ENCODE data around the gene SEPTIN10. TPM values are rescaled to one million over a fixed set of nuclear protein-coding genes. Genes with fewer than 3 reads are reported as not detected.

SEPTIN10 gene
- total RNA-seq, 1 experiment from 2014 or later = 92.5 TPM

DNA sequence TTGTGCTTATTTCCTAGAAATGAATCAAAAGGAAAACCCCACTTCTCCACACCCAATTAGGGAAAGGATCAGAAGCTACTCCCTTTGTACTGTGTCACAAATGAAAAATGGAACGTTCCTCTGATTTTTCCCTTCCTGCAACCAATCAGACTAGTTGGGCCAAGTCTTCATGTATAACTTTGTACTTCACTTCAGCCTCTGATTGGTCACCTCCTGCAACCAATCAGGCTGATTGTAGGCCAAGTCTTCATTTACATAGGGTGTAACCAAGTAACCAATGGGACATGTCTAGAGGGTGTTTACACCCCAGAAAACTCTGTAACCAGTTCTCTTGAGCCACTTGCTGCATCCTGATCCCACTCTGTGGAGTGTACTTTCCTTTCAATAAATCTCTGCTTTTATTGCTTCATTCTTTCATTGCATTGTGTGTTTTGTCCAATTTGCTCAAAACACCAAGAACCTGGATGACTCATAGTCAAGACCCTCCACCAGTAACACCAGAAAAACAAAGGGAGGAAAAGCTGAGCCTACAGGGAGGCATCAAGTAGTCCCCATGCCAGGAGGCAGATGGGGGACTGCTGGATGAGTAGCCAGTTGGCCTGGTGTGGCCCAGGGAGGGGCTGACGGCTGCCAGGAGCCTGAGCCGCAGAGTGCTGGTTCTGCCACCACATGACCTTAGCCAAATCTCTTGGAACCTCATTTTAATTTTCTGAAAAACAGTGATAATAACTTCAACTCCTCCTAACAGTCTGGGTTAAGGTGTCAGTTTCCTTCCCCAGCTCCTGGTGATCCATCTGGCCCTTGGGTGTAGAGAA, 46.5 kb upstream of the SEPTIN10 start:
- no peak overlapping the region for H3K23ac ChIP-seq (ENCODE audit: insufficient read length, low read depth, low read length)
- H3K4me2 ChIP-seq (ENCODE audit: insufficient read depth, insufficient read length, low read length) = no peak overlapping the region
- H2BK20ac ChIP-seq (ENCODE audit: low read depth, low read length, poor library complexity, severe bottlenecking) = no peak overlapping the region
- H3K23me2 ChIP-seq (ENCODE audit: insufficient read length, low read depth, low read length, poor library complexity, severe bottlenecking) = no peaks in the 10 kb centered on the region
- Mint-ChIP-seq H3K27ac (no peak overlapping the region), H3K36me3 (ENCODE audit: insufficient read depth in 1 of 3, low read depth in 3 of 3) (no peaks in the 10 kb centered on the region), H3K27me3 (ENCODE audit: low read depth) (peaks cover 2% of the 10 kb centered on the region; the same call in 1 of the 2 replicates), H3K4me3 (no peak overlapping the region), H3K4me1 (peaks cover 13 to 23% of the 10 kb centered on the region in 2 experiments), H3K9me3 (no peaks in the 10 kb centered on the region; a peak in 1 of 5 replicates)
- H4K20me1 ChIP-seq (ENCODE audit: control insufficient read depth, insufficient read depth, insufficient read length) = no peaks in the 10 kb centered on the region
- no peaks in the 10 kb centered on the region for H3K27me3 ChIP-seq (ENCODE audit: insufficient read depth, low read length)
- H4K8ac ChIP-seq (replicated peaks; ENCODE audit: insufficient read length, low read depth, low read length) = no peak overlapping the region
- no peak overlapping the region for H3K27ac ChIP-seq (ENCODE audit: insufficient read length, low read depth, low read length)
- no peak overlapping the region for H2BK5ac ChIP-seq (ENCODE audit: insufficient read length, low read length)
- H2BK120ac ChIP-seq (ENCODE audit: low read depth, low read length, poor library complexity, severe bottlenecking) = no peak overlapping the region
- H3K14ac ChIP-seq (ENCODE audit: insufficient read depth, low read length) = no peak overlapping the region
- no peak for DNase-seq
- H3K56ac ChIP-seq (ENCODE audit: insufficient read length, low read depth, low read length) = no peak overlapping the region
- peaks cover 4% of the 10 kb centered on the region; the same call in 1 of the 2 replicates for H3K4me1 ChIP-seq (ENCODE audit: insufficient read depth, low read length)
- H3K79me2 ChIP-seq (ENCODE audit: insufficient read depth, low read length) = no peaks in the 10 kb centered on the region
- H3K9me3 ChIP-seq (ENCODE audit: control insufficient read depth, low read depth, low read length) = no peaks in the 10 kb centered on the region
- WGBS (ENCODE audit: extremely low coverage, insufficient read length, low lambda C conversion rate) = no CpG with 5 or more reads among the region's 3 CpGs
- no peak overlapping the region for H3T11ph ChIP-seq (ENCODE audit: low read length)
- no peak overlapping the region for H3K9ac ChIP-seq (ENCODE audit: extremely low read depth, insufficient read length, low read length)
- no peak overlapping the region for H2AK5ac ChIP-seq (ENCODE audit: insufficient read length, low read length)
- H3K18ac ChIP-seq (ENCODE audit: insufficient read length, low read depth, low read length) = no peak overlapping the region
- no peak overlapping the region for H4K91ac ChIP-seq (ENCODE audit: insufficient read length, low read depth, low read length)
- no peak overlapping the region for H2AFZ ChIP-seq (ENCODE audit: low read length)
- H2BK15ac ChIP-seq (ENCODE audit: low read depth, low read length) = no peak overlapping the region
- H2BK12ac ChIP-seq (ENCODE audit: insufficient read length, low read depth, low read length) = no peak overlapping the region
- H3K4ac ChIP-seq (ENCODE audit: low read depth, low read length) = no peak overlapping the region
- no peak for TF ChIP-seq CTCF (conservative IDR thresholded peaks at IDR 0.05)
- no peaks in the 10 kb centered on the region for H3K79me1 ChIP-seq (ENCODE audit: insufficient read depth, low read depth, low read length, poor library complexity, severe bottlenecking)
- no peak overlapping the region for H4K5ac ChIP-seq (ENCODE audit: insufficient read length, low read depth, low read length)
